NCI-H748 treated with DMSO at 0.1 percent for 48 hours (cell line): ENCODE results near the gene PTX4.

ENCODE experiments used
- DNase-seq: peaks from one replicate; lab custom pipeline; 2025; lab: John Stamatoyannopoulos, UW

Gene PTX4

GRCh38 chr16:1488619-1489018 lies at the start of gene PTX4:
PTX4 (minus strand) TSS chr16:1488944; CDS start chr16:1488909, 35 bp downstream.
- no peak for DNase-seq

- DNase-seq = no peak
Measured at GRCh38 chr16:1537763-1538289, 49.1 kb upstream of the PTX4 start.

GRCh38 chr16:1537138-1537577 lies 48.4 kb upstream of the PTX4 start:
- no peak for DNase-seq

GRCh38 chr16:1536601-1537000 lies 47.9 kb upstream of the PTX4 start:
- DNase-seq = no peak

GRCh38 chr16:1535391-1536291 lies 46.9 kb upstream of the PTX4 start:
- no peak for DNase-seq

- no peak for DNase-seq
Measured at GRCh38 chr16:1534021-1535020, 45.6 kb upstream of the PTX4 start.

GRCh38 chr16:1533443-1533951 lies 44.8 kb upstream of the PTX4 start, which contains the start of gene TMEM204:
TMEM204 (plus strand) TSS chr16:1533666; CDS start chr16:1534276, 610 bp downstream.
- DNase-seq = no peak

- DNase-seq = no peak
Measured at GRCh38 chr16:1532771-1533170, 44.0 kb upstream of the PTX4 start.

GRCh38 chr16:1532081-1532760 lies 43.5 kb upstream of the PTX4 start:
- DNase-seq = no peak

GRCh38 chr16:1531638-1531910 lies 42.8 kb upstream of the PTX4 start:
- no peak for DNase-seq

GRCh38 chr16:1530883-1531637 lies 42.3 kb upstream of the PTX4 start:
- DNase-seq = no peak

GRCh38 chr16:1530349-1530882 lies 41.7 kb upstream of the PTX4 start:
- no peak for DNase-seq

- no peak for DNase-seq
Measured at GRCh38 chr16:1528921-1529537, 40.3 kb upstream of the PTX4 start.

- no peak for DNase-seq
Measured at GRCh38 chr16:1527836-1528811, 39.4 kb upstream of the PTX4 start.

GRCh38 chr16:1526608-1527555 lies 38.1 kb upstream of the PTX4 start:
- no peak for DNase-seq

- DNase-seq = no peak
Measured at GRCh38 chr16:1525871-1526607, 37.3 kb upstream of the PTX4 start.

- no peak for DNase-seq
Measured at GRCh38 chr16:1524366-1524765, 35.6 kb upstream of the PTX4 start.
